HG03342 (cell line): Measurements from ENCODE around the gene IARS1.

Experiments
- ATAC-seq: cut with Tn5 transposase; IDR thresholded peaks from one replicate; pipeline ENCODE4 v1.9.1; 2021; ENCODE audit warnings: mild to moderate bottlenecking, moderate library complexity; ENCODE audit not compliant: unreplicated experiment

The IARS1 gene

GRCh38 chr9:92247296-92247695 lies 46.2 kb downstream of the IARS1 start:
- ATAC-seq, result no peak

GRCh38 chr9:92245005-92245797 lies 48.3 kb downstream of the IARS1 start:
- no peak for ATAC-seq
